ENCODE results near the gene POMGNT1.

GRCh38 chr1:46148318-46148717 lies 49.9 kb downstream of the POMGNT1 start:
- TF ChIP-seq CTCF (IDR thresholded peaks at IDR 0.05) (no peak), POLR2A (IDR thresholded peaks at IDR 0.05) (no peak), EP300 (IDR thresholded peaks at IDR 0.05) (no peak), POLR2AphosphoS5 (IDR thresholded peaks at IDR 0.05) (no peak)
